ENCODE measurements around the gene SPRR5. TPM values are rescaled to one million over a fixed set of nuclear protein-coding genes. Genes with fewer than 3 reads are reported as not detected.

Gene SPRR5
- total RNA-seq, 2 experiments from 2014 or later = not detected

- no peak overlapping the region for H3K27ac Mint-ChIP-seq
- no peaks in the 10 kb centered on the region for H3K9me3 Mint-ChIP-seq
- ChIA-PET POLR2A (no interaction called here), CTCF (no interaction called here)
- no peak for DNase-seq
- H3K4me3 Mint-ChIP-seq = no peak overlapping the region
- no peaks in the 10 kb centered on the region for H3K4me1 Mint-ChIP-seq (ENCODE audit: low read depth)
- intact Hi-C loops (cut with micrococcal nuclease) = no loop called here
- H3K36me3 Mint-ChIP-seq = no peaks in the 10 kb centered on the region
- H3K27me3 Mint-ChIP-seq = peaks cover 4% of the 10 kb centered on the region
These were observed 10.6 kb downstream of the SPRR5 start for GRCh38 chr1:152957561-152957960.

- ChIA-PET POLR2A (no interaction called here), CTCF (no interaction called here)
- Mint-ChIP-seq H3K4me1 (ENCODE audit: low read depth) (no peaks in the 10 kb centered on the region), H3K4me3 (no peak overlapping the region), H3K36me3 (no peaks in the 10 kb centered on the region), H3K27ac (no peak overlapping the region), H3K27me3 (peaks cover 4% of the 10 kb centered on the region), H3K9me3 (no peaks in the 10 kb centered on the region)
- intact Hi-C loops (cut with micrococcal nuclease) = no loop called here
- no peak for DNase-seq
These were observed 12.3 kb downstream of the SPRR5 start for GRCh38 chr1:152959273-152959672.

- no peaks in the 10 kb centered on the region for H3K36me3 Mint-ChIP-seq
- no peak overlapping the region for H3K27ac Mint-ChIP-seq
- H3K4me3 Mint-ChIP-seq = no peak overlapping the region
- H3K4me1 Mint-ChIP-seq (ENCODE audit: low read depth) = no peaks in the 10 kb centered on the region
- H3K9me3 Mint-ChIP-seq = no peaks in the 10 kb centered on the region
- DNase-seq = no peak
- CTCF ChIA-PET = no interaction called here
- H3K27me3 Mint-ChIP-seq = peaks cover 4% of the 10 kb centered on the region
- intact Hi-C loops (cut with micrococcal nuclease) = no loop called here
- POLR2A ChIA-PET = no interaction called here
These were observed 12.9 kb downstream of the SPRR5 start for GRCh38 chr1:152959801-152960451.

GRCh38 chr1:152960452-152961044, 13.5 kb downstream of the SPRR5 start:
- Mint-ChIP-seq H3K4me3 (no peak overlapping the region), H3K27ac (no peak overlapping the region), H3K36me3 (no peaks in the 10 kb centered on the region), H3K9me3 (no peaks in the 10 kb centered on the region), H3K27me3 (peaks cover 7% of the 10 kb centered on the region), H3K4me1 (ENCODE audit: low read depth) (no peaks in the 10 kb centered on the region)
- intact Hi-C loops (cut with micrococcal nuclease) = no loop called here
- POLR2A ChIA-PET = no interaction called here
- CTCF ChIA-PET = no interaction called here
- DNase-seq = no peak

GRCh38 chr1:152961226-152961891, 14.4 kb downstream of the SPRR5 start:
- H3K27me3 Mint-ChIP-seq = peaks cover 7% of the 10 kb centered on the region
- H3K4me1 Mint-ChIP-seq (ENCODE audit: low read depth) = no peaks in the 10 kb centered on the region
- POLR2A ChIA-PET = no interaction called here
- intact Hi-C loops (cut with micrococcal nuclease) = no loop called here
- no peak overlapping the region for H3K4me3 Mint-ChIP-seq
- CTCF ChIA-PET = no interaction called here
- no peaks in the 10 kb centered on the region for H3K9me3 Mint-ChIP-seq
- DNase-seq = no peak
- no peaks in the 10 kb centered on the region for H3K36me3 Mint-ChIP-seq
- no peak overlapping the region for H3K27ac Mint-ChIP-seq

GRCh38 chr1:152962876-152963415, 15.9 kb downstream of the SPRR5 start:
- CTCF ChIA-PET = no interaction called here
- no peak overlapping the region for H3K27ac Mint-ChIP-seq
- POLR2A ChIA-PET = no interaction called here
- intact Hi-C loops (cut with micrococcal nuclease) = no loop called here
- no peak for DNase-seq
- H3K4me1 Mint-ChIP-seq (ENCODE audit: low read depth) = no peaks in the 10 kb centered on the region
- H3K9me3 Mint-ChIP-seq = no peaks in the 10 kb centered on the region
- peaks cover 10% of the 10 kb centered on the region for H3K27me3 Mint-ChIP-seq
- H3K4me3 Mint-ChIP-seq = no peak overlapping the region
- no peaks in the 10 kb centered on the region for H3K36me3 Mint-ChIP-seq

- CTCF ChIA-PET = no interaction called here
- intact Hi-C loops (cut with micrococcal nuclease) = no loop called here
- no peak overlapping the region for H3K27ac Mint-ChIP-seq
- POLR2A ChIA-PET = no interaction called here
- no peaks in the 10 kb centered on the region for H3K9me3 Mint-ChIP-seq
- H3K4me1 Mint-ChIP-seq (ENCODE audit: low read depth) = no peaks in the 10 kb centered on the region
- H3K4me3 Mint-ChIP-seq = no peak overlapping the region
- no peaks in the 10 kb centered on the region for H3K36me3 Mint-ChIP-seq
- peaks cover 7% of the 10 kb centered on the region for H3K27me3 Mint-ChIP-seq
- no peak for DNase-seq
These were observed 17.5 kb downstream of the SPRR5 start for GRCh38 chr1:152964536-152964935.

- ChIA-PET CTCF (no interaction called here), POLR2A (no interaction called here)
- H3K9me3 Mint-ChIP-seq = no peaks in the 10 kb centered on the region
- no peaks in the 10 kb centered on the region for H3K4me1 Mint-ChIP-seq (ENCODE audit: low read depth)
- no peaks in the 10 kb centered on the region for H3K36me3 Mint-ChIP-seq
- DNase-seq = no peak
- intact Hi-C loops (cut with micrococcal nuclease) = no loop called here
- H3K27me3 Mint-ChIP-seq = peaks cover 7% of the 10 kb centered on the region
- H3K27ac Mint-ChIP-seq = no peak overlapping the region
- no peak overlapping the region for H3K4me3 Mint-ChIP-seq
These were observed 18.8 kb downstream of the SPRR5 start for GRCh38 chr1:152965853-152966252.

- H3K9me3 Mint-ChIP-seq = no peaks in the 10 kb centered on the region
- H3K36me3 Mint-ChIP-seq = no peaks in the 10 kb centered on the region
- POLR2A ChIA-PET = no interaction called here
- peaks cover 9% of the 10 kb centered on the region for H3K27me3 Mint-ChIP-seq
- intact Hi-C loops (cut with micrococcal nuclease) = no loop called here
- peak; percentile 17 for DNase-seq
- no peaks in the 10 kb centered on the region for H3K4me1 Mint-ChIP-seq (ENCODE audit: low read depth)
- no peak overlapping the region for H3K27ac Mint-ChIP-seq
- no peak overlapping the region for H3K4me3 Mint-ChIP-seq
- CTCF ChIA-PET = no interaction called here
These were observed 20.2 kb downstream of the SPRR5 start for GRCh38 chr1:152967201-152967600.

GRCh38 chr1:152968248-152968647, 21.2 kb downstream of the SPRR5 start:
- no peak overlapping the region for H3K4me3 Mint-ChIP-seq
- intact Hi-C loops (cut with micrococcal nuclease) = no loop called here
- CTCF ChIA-PET = no interaction called here
- POLR2A ChIA-PET = no interaction called here
- H3K27me3 Mint-ChIP-seq = peaks cover 12% of the 10 kb centered on the region
- H3K27ac Mint-ChIP-seq = no peak overlapping the region
- H3K4me1 Mint-ChIP-seq (ENCODE audit: low read depth) = no peaks in the 10 kb centered on the region
- H3K9me3 Mint-ChIP-seq = no peaks in the 10 kb centered on the region
- no peaks in the 10 kb centered on the region for H3K36me3 Mint-ChIP-seq
- DNase-seq = no peak

GRCh38 chr1:152969036-152969435, 22.0 kb downstream of the SPRR5 start:
- Mint-ChIP-seq H3K27me3 (peaks cover 12% of the 10 kb centered on the region), H3K36me3 (no peaks in the 10 kb centered on the region), H3K4me1 (ENCODE audit: low read depth) (no peaks in the 10 kb centered on the region), H3K4me3 (no peak overlapping the region), H3K9me3 (no peaks in the 10 kb centered on the region), H3K27ac (no peak overlapping the region)
- ChIA-PET CTCF (no interaction called here), POLR2A (no interaction called here)
- no peak for DNase-seq
- intact Hi-C loops (cut with micrococcal nuclease) = no loop called here

- POLR2A ChIA-PET = no interaction called here
- no peaks in the 10 kb centered on the region for H3K9me3 Mint-ChIP-seq
- H3K36me3 Mint-ChIP-seq = no peaks in the 10 kb centered on the region
- H3K4me3 Mint-ChIP-seq = no peak within 1 kb of the TSS
- CTCF ChIA-PET = no interaction called here
- intact Hi-C loops (cut with micrococcal nuclease) = no loop called here
- no peaks in the 10 kb centered on the region for H3K4me1 Mint-ChIP-seq (ENCODE audit: low read depth)
- peaks cover 10% of the 10 kb centered on the region for H3K27me3 Mint-ChIP-seq
- H3K27ac Mint-ChIP-seq = no peak within 1 kb of the TSS
- no peak for DNase-seq
These were observed 23.5 kb downstream of the SPRR5 start, which contains the start of gene SPRR4 for GRCh38 chr1:152970495-152970894. TSS of gene SPRR4 (plus strand) at chr1:152970648. CDS start at chr1:152971891, 1,243 bp downstream.

All from activated CD4-positive, alpha-beta memory T cell treated with anti-CD3 and anti-CD28 coated beads for 36 hours (primary cell).